OCI-LY3 (cell line): ENCODE results near the gene LRP6.
A peak's percentile ranks its signal among the peaks of the same experiment; 100 is the strongest.

ENCODE experiments used
- H2AFZ ChIP-seq: fragments of 200-600, 300-600 bp; shearing (Covaris generic); 2 replicates; pipeline ENCODE4 v1.6.0; 2014; ENCODE audit warnings: antibody characterized with exemption, low read depth, low read length
- H3K27ac ChIP-seq: fragments of 200-600, 300-600 bp; sonication (generic); 2 replicates; pipeline ENCODE4 v1.5.1; 2014; ENCODE audit warnings: mild to moderate bottlenecking, low read length, moderate library complexity, mixed read lengths
- H3K27me3 ChIP-seq: fragments of 200-600, 300-600 bp; sonication (generic); 2 replicates; pipeline ENCODE4 v1.6.1; 2014; ENCODE audit warnings: low read depth, low read length, mixed read lengths
- H3K36me3 ChIP-seq: fragments of 200-600, 300-600 bp; sonication (generic); replicated peaks from 2 replicates; pipeline ENCODE3; 2014; ENCODE audit warnings: low read depth, low read length, mixed read lengths
- H3K4me1 ChIP-seq: fragments of 300-600, 200-600 bp; sonication (generic); 2 replicates; pipeline ENCODE4 v1.6.1; 2014; ENCODE audit warnings: low read length, mixed read lengths
- H3K4me2 ChIP-seq: fragments of 200-600, 300-600 bp; sonication (generic); 2 replicates; pipeline ENCODE4 v1.6.1; 2014; ENCODE audit warnings: low read length, mixed read lengths
- H3K4me3 ChIP-seq: fragments of 300-600, 200-600 bp; sonication (generic); 2 replicates; pipeline ENCODE4 v1.5.1; 2014; ENCODE audit warnings: antibody characterized with exemption, mild to moderate bottlenecking, low read length, moderate library complexity
- H3K79me2 ChIP-seq: fragments of 300-600, 200-600 bp; shearing (Covaris generic); 2 replicates; pipeline ENCODE4 v1.6.1; 2014; ENCODE audit warnings: mild to moderate bottlenecking, low read length, mixed read lengths
- H3K9ac ChIP-seq: fragments of 300-600, 200-600 bp; shearing (Covaris generic); 2 replicates; pipeline ENCODE4 v1.6.0; 2014; ENCODE audit warnings: mild to moderate bottlenecking, low read length, moderate library complexity
- H3K9me3 ChIP-seq: fragments of 200-600, 300-600 bp; shearing (Covaris generic); 2 replicates; pipeline ENCODE4 v1.6.1; 2014; ENCODE audit warnings: low read length, mixed read lengths; ENCODE audit not compliant: insufficient read depth
- H4K20me1 ChIP-seq: fragments of 200-600, 300-600 bp; sonication (generic); 2 replicates; pipeline ENCODE4 v1.6.1; 2016; ENCODE audit warnings: low read length, mixed read lengths; ENCODE audit not compliant: insufficient read depth
- EZH2phosphoT487 ChIP-seq: fragments of 200-600 bp; shearing (Covaris generic); IDR thresholded peaks from 2 replicates; pipeline ENCODE4 v1.6.1; 2018; ENCODE audit warnings: antibody characterized with exemption, mixed run types, low read depth
- TF ChIP-seq, protein P1 (sequence below): fragments of 200-600, 300-600 bp; sonication (generic); IDR thresholded peaks from 2 replicates; pipeline ENCODE4 v1.5.1; 2014; ENCODE audit warnings: antibody characterized with exemption, low read length, low read depth

The LRP6 gene

DNA sequence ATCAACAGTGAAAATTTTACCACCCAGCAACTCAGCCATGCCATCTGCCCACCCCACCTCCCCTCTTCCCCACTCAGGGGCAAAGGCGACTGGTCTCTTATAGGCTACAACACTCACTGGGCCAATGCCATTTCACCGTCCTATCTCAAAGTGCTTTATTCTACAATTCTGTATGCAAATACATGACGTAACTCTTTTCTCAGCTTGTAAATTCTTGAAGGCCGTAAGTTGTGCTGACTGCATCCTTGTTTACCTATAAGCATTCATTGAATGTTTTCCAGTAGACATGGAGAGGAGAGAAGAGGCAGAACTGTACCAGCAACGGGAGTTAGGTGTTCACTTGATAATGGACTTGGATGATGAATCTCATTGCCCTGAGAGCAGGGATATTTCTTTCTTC lies 180.5 kb downstream of the LRP6 start:
- H3K27me3 ChIP-seq = peaks cover 4% of the 10 kb centered on the region
- H3K9ac ChIP-seq = no peak overlapping the region
- no peaks in the 10 kb centered on the region for H4K20me1 ChIP-seq
- H3K27ac ChIP-seq = no peak overlapping the region
- H3K9me3 ChIP-seq = no peaks in the 10 kb centered on the region
- no peak overlapping the region for H2AFZ ChIP-seq
- H3K4me3 ChIP-seq = no peak overlapping the region
- H3K79me2 ChIP-seq = no peaks in the 10 kb centered on the region
- peaks cover 4% of the 10 kb centered on the region; the same call in 1 of the 2 replicates for H3K4me1 ChIP-seq
- H3K4me2 ChIP-seq = no peak overlapping the region
- H3K36me3 ChIP-seq = no peaks in the 10 kb centered on the region
- TF ChIP-seq, protein P1, sequence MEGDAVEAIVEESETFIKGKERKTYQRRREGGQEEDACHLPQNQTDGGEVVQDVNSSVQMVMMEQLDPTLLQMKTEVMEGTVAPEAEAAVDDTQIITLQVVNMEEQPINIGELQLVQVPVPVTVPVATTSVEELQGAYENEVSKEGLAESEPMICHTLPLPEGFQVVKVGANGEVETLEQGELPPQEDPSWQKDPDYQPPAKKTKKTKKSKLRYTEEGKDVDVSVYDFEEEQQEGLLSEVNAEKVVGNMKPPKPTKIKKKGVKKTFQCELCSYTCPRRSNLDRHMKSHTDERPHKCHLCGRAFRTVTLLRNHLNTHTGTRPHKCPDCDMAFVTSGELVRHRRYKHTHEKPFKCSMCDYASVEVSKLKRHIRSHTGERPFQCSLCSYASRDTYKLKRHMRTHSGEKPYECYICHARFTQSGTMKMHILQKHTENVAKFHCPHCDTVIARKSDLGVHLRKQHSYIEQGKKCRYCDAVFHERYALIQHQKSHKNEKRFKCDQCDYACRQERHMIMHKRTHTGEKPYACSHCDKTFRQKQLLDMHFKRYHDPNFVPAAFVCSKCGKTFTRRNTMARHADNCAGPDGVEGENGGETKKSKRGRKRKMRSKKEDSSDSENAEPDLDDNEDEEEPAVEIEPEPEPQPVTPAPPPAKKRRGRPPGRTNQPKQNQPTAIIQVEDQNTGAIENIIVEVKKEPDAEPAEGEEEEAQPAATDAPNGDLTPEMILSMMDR = no peak
- no peak for TF ChIP-seq EZH2phosphoT487

DNA sequence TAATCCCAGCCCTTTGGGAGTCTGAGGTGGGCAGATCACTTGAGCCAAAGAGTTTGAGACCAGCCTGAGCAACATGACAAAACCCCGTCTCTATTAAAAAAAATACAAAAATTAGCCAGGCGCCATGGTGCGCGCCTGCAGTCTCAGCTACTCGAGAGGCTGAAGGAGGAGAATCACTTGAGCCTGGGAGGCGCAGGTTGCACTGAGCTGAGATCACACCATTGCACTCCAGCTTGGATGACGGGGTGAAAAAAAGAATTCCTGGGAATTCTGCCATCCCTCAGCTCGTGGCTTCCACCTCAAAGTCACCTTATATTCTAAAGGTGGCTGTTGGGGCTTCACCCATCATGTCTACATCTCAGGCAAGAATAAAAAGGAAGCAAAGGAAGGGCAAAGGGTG lies 183.2 kb downstream of the LRP6 start:
- Histone ChIP-seq H3K36me3 (no peaks in the 10 kb centered on the region), H3K9me3 (no peaks in the 10 kb centered on the region), H3K9ac (no peak overlapping the region), H3K4me2 (no peak overlapping the region), H2AFZ (no peak overlapping the region), H3K27me3 (no peaks in the 10 kb centered on the region), H3K4me3 (no peak overlapping the region), H3K4me1 (peaks cover 4% of the 10 kb centered on the region; the same call in 1 of the 2 replicates), H4K20me1 (no peaks in the 10 kb centered on the region), H3K27ac (no peak overlapping the region), H3K79me2 (no peaks in the 10 kb centered on the region)
- TF ChIP-seq EZH2phosphoT487 = no peak
- TF ChIP-seq, protein P1 = no peak

DNA sequence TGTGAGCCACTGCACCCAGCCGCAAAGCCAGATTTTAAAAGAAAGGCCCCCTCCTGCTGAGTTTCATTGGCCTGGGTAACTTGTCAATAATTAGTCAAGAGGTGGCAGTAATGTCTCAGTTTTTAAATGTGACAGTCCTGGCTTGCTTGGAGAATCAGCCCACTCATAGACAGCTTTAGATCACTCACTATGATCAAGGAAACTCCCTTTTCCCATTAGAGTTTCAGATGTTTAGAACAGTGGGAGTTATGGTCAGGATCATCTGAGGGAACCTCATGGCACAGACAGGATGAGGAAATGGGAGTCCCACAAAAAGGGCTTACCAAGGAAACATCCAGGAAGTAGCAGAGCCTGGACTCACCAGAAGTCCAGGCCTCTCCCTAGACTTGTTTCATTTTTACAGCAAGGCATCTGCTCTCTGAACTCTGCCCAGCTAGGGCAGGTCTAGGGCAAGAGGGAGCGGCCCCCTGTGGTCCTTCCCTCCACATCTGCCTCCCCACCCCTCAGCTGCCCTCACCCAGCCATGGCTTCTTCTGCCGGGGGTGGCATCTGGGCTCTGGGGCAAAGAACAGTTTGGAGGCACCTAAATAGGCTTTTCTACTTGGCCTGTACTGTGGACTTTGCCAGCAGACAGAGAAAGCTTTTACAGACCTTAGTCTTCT lies 184.9 kb downstream of the LRP6 start:
- Histone ChIP-seq H3K9me3 (no peaks in the 10 kb centered on the region), H3K4me3 (no peak overlapping the region), H3K9ac (no peak overlapping the region), H4K20me1 (no peaks in the 10 kb centered on the region), H3K36me3 (no peaks in the 10 kb centered on the region), H3K27me3 (peaks cover 6% of the 10 kb centered on the region; the same call in 1 of the 2 replicates), H3K79me2 (no peaks in the 10 kb centered on the region), H2AFZ (peak overlapping the region; percentile 62; the same call in 1 of the 2 replicates), H3K4me1 (peaks cover 4% of the 10 kb centered on the region; the same call in 1 of the 2 replicates), H3K27ac (no peak overlapping the region), H3K4me2 (no peak overlapping the region)
- TF ChIP-seq, protein P1 = peak; percentile 67
- TF ChIP-seq EZH2phosphoT487 = no peak

DNA sequence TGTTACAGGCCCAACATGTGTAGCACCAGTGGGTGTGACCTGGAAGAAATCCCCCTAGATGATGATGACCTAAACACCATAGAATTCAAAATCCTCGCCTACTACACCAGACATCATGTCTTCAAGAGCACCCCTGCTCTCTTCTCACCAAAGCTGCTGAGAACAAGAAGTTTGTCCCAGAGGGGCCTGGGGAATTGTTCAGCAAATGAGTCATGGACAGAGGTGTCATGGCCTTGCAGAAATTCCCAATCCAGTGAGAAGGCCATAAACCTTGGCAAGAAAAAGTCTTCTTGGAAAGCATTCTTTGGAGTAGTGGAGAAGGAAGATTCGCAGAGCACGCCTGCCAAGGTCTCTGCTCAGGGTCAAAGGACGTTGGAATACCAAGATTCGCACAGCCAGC lies 187.6 kb downstream of the LRP6 start:
- H3K79me2 ChIP-seq = no peaks in the 10 kb centered on the region
- H4K20me1 ChIP-seq = no peaks in the 10 kb centered on the region
- H3K27me3 ChIP-seq = peaks cover 6% of the 10 kb centered on the region; the same call in 1 of the 2 replicates
- H3K4me1 ChIP-seq = peaks cover 4% of the 10 kb centered on the region; the same call in 1 of the 2 replicates
- H3K36me3 ChIP-seq = no peaks in the 10 kb centered on the region
- H3K4me2 ChIP-seq = no peak overlapping the region
- H3K27ac ChIP-seq = no peak overlapping the region
- no peak for TF ChIP-seq EZH2phosphoT487
- TF ChIP-seq, protein P1 = no peak
- H3K4me3 ChIP-seq = no peak overlapping the region
- H3K9ac ChIP-seq = no peak overlapping the region
- no peaks in the 10 kb centered on the region for H3K9me3 ChIP-seq
- no peak overlapping the region for H2AFZ ChIP-seq
